Left ventricle myocardium inferior (tissue), 1 donor: ENCODE results near the gene C21orf58. TPM values are rescaled to one million over a fixed set of nuclear protein-coding genes. Genes with fewer than 3 reads are reported as not detected.

Experiments
- DNase-seq: peaks from one replicate; pipeline ENCODE4 v3.0.0-alpha.2; 2020
- H3K27ac ChIP-seq: fragments of 200-600 bp; replicated peaks from 2 replicates; pipeline ENCODE4 v1.8.0; 2021
- H3K27me3 ChIP-seq: fragments of 200-600 bp; 2 replicates; pipeline ENCODE4 v1.8.0; 2021; ENCODE audit warnings: low read depth
- H3K36me3 ChIP-seq: fragments of 200-600 bp; 2 replicates; pipeline ENCODE4 v1.8.0; 2021
- H3K4me1 ChIP-seq: fragments of 200-600 bp; 2 replicates; pipeline ENCODE4 v1.8.0; 2021
- H3K4me3 ChIP-seq: fragments of 200-600 bp; 2 replicates; pipeline ENCODE4 v1.8.0; 2021; ENCODE audit warnings: mild to moderate bottlenecking, moderate library complexity
- H3K9me3 ChIP-seq: fragments of 200-600 bp; replicated peaks from 2 replicates; pipeline ENCODE4 v1.8.0; 2021
- intact Hi-C: fragments of 100-400 bp; cut with micrococcal nuclease; formaldehyde crosslinking; loops from one replicate; pipeline ENCODE4 v1.11.0; 2022
- total RNA-seq: library from RNA; stranded (reverse); fragmentation: NEBNext Ultra II Directional; extraction: Animal tissue kit (Norgen Biotek cat#: 25700); gene quantifications from one replicate; pipeline ENCODE4 v1.2.1, GENCODE V29; 2021
- TF ChIP-seq, protein P1 (sequence below): fragments of 200-600 bp; IDR thresholded peaks from 2 replicates; pipeline ENCODE4 v1.8.0; 2021; ENCODE audit warnings: antibody characterized with exemption, mild to moderate bottlenecking, borderline replicate concordance
- donor health status: DM: no; HTN: yes; CAD: no; lungs with severe emphysema.

Gene C21orf58
- total RNA-seq, 1 donor from 2014 or later = 1.5 TPM

DNA sequence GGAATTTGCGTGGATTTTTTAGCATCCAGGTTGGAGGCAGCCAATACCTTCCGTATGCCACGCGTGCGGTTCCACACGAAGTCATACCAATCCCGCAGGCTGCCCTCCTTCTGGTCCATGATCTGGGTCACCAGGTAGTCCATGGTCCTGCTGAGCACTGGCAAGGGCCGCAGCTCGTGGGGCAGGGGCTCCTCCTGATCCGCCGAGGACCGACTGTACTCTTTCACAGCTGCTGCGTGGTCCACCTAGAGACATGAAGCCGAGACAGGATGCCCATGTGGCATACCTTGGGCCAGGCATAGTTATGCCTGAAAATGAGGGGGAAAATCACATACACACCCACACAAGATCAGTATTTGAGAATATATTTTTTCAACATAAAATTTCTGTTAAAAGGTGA is 50.3 kb downstream of the C21orf58 start:
- Histone ChIP-seq H3K4me3 (no peak overlapping the region), H3K27me3 (no peaks in the 10 kb centered on the region)
- intact Hi-C loops = no loop called here

DNA sequence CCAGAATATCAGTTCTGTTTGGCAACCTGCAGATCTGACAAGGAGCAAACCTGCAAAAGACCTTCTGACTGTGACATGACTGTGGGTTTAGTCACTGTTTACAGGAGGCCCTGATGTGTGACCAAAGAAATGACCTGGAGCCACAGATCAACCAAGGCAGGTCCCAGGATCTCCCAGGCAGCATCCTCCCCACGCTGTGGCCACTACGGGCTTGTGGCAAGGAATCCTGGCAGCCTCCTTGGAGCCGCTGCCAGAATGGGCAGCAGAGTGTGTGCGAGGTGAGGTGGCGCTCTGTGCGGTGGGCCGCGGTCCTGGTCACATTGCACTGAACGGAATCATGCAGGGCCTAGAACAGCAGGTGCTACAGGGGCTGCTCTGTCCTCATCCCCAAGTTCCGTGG is 54.2 kb downstream of the C21orf58 start:
- intact Hi-C loops = no loop called here
- TF ChIP-seq, protein P1, sequence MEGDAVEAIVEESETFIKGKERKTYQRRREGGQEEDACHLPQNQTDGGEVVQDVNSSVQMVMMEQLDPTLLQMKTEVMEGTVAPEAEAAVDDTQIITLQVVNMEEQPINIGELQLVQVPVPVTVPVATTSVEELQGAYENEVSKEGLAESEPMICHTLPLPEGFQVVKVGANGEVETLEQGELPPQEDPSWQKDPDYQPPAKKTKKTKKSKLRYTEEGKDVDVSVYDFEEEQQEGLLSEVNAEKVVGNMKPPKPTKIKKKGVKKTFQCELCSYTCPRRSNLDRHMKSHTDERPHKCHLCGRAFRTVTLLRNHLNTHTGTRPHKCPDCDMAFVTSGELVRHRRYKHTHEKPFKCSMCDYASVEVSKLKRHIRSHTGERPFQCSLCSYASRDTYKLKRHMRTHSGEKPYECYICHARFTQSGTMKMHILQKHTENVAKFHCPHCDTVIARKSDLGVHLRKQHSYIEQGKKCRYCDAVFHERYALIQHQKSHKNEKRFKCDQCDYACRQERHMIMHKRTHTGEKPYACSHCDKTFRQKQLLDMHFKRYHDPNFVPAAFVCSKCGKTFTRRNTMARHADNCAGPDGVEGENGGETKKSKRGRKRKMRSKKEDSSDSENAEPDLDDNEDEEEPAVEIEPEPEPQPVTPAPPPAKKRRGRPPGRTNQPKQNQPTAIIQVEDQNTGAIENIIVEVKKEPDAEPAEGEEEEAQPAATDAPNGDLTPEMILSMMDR = no peak
- Histone ChIP-seq H3K36me3 (peaks cover 100% of the 10 kb centered on the region), H3K4me1 (no peaks in the 10 kb centered on the region), H3K27me3 (no peaks in the 10 kb centered on the region), H3K27ac (no peak overlapping the region), H3K4me3 (no peak overlapping the region), H3K9me3 (no peaks in the 10 kb centered on the region)
- DNase-seq = no peak

More for the DNA sequence above, 50.3 kb downstream of the C21orf58 start:
- H3K27ac ChIP-seq = no peak overlapping the region
- peaks cover 100% of the 10 kb centered on the region for H3K36me3 ChIP-seq
- TF ChIP-seq, protein P1 = no peak
- DNase-seq = no peak
- no peaks in the 10 kb centered on the region for H3K4me1 ChIP-seq
- H3K9me3 ChIP-seq = no peaks in the 10 kb centered on the region

DNA sequence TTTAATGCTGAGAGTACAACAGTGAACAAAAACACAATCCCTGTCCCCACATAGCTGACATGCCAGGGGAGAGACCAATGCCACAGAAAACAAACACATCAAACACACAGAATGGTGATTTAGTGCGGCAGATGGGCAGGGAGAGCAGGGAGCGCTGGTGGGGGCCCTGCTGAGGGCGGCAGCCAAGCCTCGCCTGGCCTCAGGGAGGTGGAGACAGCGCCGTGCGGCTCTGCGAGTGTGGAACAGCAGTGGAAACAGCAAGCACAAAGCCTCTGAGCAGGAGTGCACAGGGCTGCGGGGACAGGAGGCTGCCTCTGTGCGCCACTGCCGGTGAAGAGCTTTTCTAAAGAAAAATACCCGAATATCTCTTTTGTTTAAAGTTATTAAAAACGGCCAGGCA is 55.3 kb downstream of the C21orf58 start:
- TF ChIP-seq, protein P1 = no peak
- DNase-seq = no peak

DNA sequence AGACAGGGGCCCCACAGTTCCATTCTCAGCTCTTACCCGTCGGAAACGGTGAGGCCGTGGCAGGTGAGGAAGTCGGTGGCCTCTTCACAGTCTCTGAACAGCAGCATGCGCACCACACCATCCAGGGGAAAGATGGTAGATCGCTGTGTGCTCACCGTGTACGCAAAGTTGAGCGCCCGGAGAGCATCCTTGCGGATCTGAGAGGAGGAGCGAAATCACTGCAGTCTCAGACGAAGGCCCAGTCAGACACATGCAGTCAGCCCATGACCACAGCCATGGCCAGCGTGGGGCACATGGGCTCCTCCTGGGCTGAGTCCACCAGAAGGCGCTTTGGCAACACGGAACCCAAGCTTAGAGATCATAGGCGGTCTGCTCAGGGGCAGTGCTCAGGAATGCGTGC is 56.7 kb downstream of the C21orf58 start:
- TF ChIP-seq, protein P1 = no peak
- H3K27ac ChIP-seq = no peak overlapping the region
- H3K4me1 ChIP-seq = no peaks in the 10 kb centered on the region
- no peak overlapping the region for H3K4me3 ChIP-seq
- no peaks in the 10 kb centered on the region for H3K9me3 ChIP-seq
- H3K36me3 ChIP-seq = peaks cover 97% of the 10 kb centered on the region
- H3K27me3 ChIP-seq = no peaks in the 10 kb centered on the region
- no peak for DNase-seq
- intact Hi-C loops = no loop called here

More for the DNA sequence above, 55.3 kb downstream of the C21orf58 start:
- Histone ChIP-seq H3K27ac (no peak overlapping the region), H3K27me3 (no peaks in the 10 kb centered on the region), H3K9me3 (no peaks in the 10 kb centered on the region), H3K4me1 (no peaks in the 10 kb centered on the region), H3K36me3 (peaks cover 100% of the 10 kb centered on the region), H3K4me3 (no peak overlapping the region)
- intact Hi-C loops = no loop called here

DNA sequence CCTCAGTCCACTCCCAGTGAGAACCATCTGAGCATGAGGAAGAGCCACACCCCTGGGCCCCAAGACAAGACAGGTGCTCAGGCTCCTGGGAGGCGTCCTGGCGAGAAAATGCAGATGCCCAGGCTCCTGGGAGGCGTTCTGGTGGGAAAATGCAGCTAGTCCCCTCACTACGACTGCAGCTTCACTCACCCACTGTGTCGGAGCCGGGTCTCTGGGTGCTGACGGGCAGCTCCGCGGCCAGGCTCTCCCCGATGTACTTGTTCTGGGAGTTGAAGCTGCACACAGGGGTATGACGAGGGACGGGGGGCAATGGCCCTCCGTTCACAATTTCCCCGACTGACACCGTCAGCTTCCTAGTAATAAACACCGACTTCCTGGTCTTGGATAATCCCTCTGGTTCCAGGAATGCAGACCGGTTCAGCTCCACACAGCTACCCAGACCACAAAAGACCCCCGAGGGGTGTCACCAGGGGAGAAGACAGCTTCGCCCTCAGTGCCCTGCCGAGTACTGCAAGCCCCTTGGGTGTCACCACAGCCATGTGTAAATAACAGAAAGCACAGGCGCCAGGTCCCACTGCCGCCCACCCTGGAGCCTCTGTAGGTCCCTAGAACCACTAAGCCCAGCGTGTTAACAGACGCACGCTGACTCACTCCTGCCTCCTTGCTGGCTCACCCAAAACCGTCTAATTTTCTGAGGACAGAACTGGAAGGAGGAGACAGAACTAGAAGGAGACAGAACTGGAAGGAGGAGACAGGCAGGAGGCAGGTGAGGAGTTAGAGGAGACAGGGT is 57.7 kb downstream of the C21orf58 start:
- Histone ChIP-seq H3K4me1 (no peaks in the 10 kb centered on the region), H3K27ac (no peak overlapping the region), H3K9me3 (no peaks in the 10 kb centered on the region), H3K27me3 (no peaks in the 10 kb centered on the region), H3K4me3 (no peak overlapping the region), H3K36me3 (peaks cover 97% of the 10 kb centered on the region)
- intact Hi-C loops = no loop called here
- DNase-seq = no peak
- TF ChIP-seq, protein P1 = no peak
